HL-60 (cell line): ENCODE measurements around the gene TP73.

Experiments used
- DNase-seq, 2 experiments: peaks; one replicate each; pipeline ENCODE4 v3.0.0-alpha.2; 2010 to 2020; ENCODE audit warnings: low read depth in 1 of 2, low spot score in 1 of 2
- H3K27ac ChIP-seq: fragments of 250-450 bp; sonication (Bioruptor Pico); replicated peaks from 2 replicates; pipeline ENCODE4 v1.5.1; 2020; ENCODE audit warnings: mild to moderate bottlenecking, moderate library complexity
- H3K27me3 ChIP-seq: fragments of 250-450 bp; sonication (Bioruptor Pico); 2 replicates; pipeline ENCODE4 v1.5.1; 2021; ENCODE audit warnings: mild to moderate bottlenecking, moderate library complexity; ENCODE audit not compliant: insufficient read depth, poor library complexity, severe bottlenecking
- H3K4me3 ChIP-seq: replicated peaks from 2 replicates; pipeline ENCODE4 v1.5.1; 2011; ENCODE audit warnings: mild to moderate bottlenecking, control low read depth, low read length; ENCODE audit not compliant: insufficient read depth
- GABPA ChIP-seq: IDR thresholded peaks from 2 replicates; pipeline ENCODE4 v1.6.1; 2012; ENCODE audit warnings: low read depth
- POLR2AphosphoS5 ChIP-seq: IDR thresholded peaks from 2 replicates; pipeline ENCODE4 v1.6.1; 2012; ENCODE audit warnings: low read depth
- SPI1 ChIP-seq: IDR thresholded peaks from 2 replicates; pipeline ENCODE4 v1.6.1; 2012; ENCODE audit warnings: low read depth, mild to moderate bottlenecking, borderline replicate concordance
- TF ChIP-seq, protein P1 (sequence below): IDR thresholded peaks from one replicate; pipeline ENCODE4 v1.5.1; 2011; ENCODE audit warnings: low read length, control low read depth, inconsistent platforms; ENCODE audit not compliant: insufficient read depth
- TF ChIP-seq, protein P2 (sequence below): IDR thresholded peaks from 2 replicates; pipeline ENCODE4 v1.6.1; 2012; ENCODE audit warnings: low read depth; ENCODE audit not compliant: insufficient replicate concordance

The TP73 gene

DNA sequence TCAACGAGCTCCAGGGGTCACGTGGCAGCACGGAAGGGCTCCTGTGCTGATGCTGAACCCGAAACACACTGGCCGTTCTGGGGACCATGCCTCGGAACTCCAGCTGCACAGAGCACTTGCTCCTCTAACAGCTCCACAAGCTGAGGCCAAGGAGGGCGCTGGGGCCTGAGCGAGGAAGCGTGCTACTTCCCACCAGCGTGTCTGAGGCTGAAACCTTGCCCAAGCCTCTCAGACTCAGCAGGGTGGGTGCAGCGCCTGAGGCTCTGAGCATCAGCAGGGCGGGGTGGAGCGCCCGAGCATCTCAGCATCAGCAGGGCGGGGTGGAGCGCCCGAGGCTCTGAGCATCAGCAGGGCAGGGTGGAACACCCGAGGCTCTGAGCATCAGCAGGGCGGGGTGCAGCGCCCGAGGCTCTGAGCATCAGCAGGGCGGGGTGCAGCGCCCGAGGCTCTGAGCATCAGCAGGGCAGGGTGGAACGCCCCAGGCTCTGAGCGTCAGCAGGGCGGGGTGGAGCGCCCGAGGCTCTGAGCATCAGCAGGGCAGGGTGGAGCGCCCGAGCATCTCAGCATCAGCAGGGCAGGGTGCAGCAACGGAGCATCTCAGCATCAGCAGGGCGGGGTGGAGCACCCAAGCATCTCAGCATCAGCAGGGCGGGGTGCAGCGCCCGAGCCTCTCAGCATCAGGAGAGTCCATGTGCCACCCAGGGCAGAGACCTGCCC, 12.0 kb upstream of the TP73 start:
- no peak for DNase-seq

DNA sequence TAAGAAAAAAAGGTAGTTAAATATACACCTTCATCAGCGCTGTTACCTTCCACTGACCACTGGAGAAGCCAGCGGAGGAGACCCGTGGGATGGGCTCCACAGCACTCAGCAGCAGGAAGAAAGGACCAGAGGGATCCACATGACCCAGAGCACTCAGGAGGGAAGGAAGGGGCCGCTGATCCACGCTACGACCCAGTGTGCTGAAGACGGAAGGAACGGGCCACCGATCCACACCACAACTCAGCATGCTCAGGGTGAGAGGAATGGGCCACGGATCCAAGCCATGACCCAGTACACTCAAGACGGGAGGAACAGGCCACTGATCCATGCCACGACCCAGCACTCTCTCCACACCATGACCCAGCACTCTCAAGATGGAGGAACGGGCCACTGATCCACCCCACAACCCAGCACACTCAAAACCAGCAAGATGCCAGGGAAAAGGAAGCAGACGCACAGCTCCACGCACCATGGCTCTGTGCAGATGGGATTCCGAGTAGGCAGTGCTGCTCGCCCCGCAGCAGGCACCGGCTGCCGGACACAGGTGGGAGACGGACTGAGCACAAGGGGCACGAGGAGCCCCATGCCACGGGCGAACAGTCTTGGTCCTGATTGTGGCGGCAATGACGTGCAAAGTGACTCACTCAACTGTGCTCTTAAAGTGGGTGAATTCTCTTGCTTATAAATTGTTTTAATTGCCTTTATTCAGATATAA, 11.1 kb upstream of the TP73 start:
- no peak for DNase-seq
- no peak for TF ChIP-seq GABPA
- TF ChIP-seq, protein P1, sequence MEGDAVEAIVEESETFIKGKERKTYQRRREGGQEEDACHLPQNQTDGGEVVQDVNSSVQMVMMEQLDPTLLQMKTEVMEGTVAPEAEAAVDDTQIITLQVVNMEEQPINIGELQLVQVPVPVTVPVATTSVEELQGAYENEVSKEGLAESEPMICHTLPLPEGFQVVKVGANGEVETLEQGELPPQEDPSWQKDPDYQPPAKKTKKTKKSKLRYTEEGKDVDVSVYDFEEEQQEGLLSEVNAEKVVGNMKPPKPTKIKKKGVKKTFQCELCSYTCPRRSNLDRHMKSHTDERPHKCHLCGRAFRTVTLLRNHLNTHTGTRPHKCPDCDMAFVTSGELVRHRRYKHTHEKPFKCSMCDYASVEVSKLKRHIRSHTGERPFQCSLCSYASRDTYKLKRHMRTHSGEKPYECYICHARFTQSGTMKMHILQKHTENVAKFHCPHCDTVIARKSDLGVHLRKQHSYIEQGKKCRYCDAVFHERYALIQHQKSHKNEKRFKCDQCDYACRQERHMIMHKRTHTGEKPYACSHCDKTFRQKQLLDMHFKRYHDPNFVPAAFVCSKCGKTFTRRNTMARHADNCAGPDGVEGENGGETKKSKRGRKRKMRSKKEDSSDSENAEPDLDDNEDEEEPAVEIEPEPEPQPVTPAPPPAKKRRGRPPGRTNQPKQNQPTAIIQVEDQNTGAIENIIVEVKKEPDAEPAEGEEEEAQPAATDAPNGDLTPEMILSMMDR: no peak
- no peak for TF ChIP-seq SPI1
- TF ChIP-seq, protein P2, sequence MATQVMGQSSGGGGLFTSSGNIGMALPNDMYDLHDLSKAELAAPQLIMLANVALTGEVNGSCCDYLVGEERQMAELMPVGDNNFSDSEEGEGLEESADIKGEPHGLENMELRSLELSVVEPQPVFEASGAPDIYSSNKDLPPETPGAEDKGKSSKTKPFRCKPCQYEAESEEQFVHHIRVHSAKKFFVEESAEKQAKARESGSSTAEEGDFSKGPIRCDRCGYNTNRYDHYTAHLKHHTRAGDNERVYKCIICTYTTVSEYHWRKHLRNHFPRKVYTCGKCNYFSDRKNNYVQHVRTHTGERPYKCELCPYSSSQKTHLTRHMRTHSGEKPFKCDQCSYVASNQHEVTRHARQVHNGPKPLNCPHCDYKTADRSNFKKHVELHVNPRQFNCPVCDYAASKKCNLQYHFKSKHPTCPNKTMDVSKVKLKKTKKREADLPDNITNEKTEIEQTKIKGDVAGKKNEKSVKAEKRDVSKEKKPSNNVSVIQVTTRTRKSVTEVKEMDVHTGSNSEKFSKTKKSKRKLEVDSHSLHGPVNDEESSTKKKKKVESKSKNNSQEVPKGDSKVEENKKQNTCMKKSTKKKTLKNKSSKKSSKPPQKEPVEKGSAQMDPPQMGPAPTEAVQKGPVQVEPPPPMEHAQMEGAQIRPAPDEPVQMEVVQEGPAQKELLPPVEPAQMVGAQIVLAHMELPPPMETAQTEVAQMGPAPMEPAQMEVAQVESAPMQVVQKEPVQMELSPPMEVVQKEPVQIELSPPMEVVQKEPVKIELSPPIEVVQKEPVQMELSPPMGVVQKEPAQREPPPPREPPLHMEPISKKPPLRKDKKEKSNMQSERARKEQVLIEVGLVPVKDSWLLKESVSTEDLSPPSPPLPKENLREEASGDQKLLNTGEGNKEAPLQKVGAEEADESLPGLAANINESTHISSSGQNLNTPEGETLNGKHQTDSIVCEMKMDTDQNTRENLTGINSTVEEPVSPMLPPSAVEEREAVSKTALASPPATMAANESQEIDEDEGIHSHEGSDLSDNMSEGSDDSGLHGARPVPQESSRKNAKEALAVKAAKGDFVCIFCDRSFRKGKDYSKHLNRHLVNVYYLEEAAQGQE: no peak
- TF ChIP-seq POLR2AphosphoS5: no peak
- H3K27ac ChIP-seq: no peak overlapping the region
- no peak overlapping the region for H3K4me3 ChIP-seq
- no peaks in the 10 kb centered on the region for H3K27me3 ChIP-seq

More for the DNA sequence above, 12.0 kb upstream of the TP73 start:
- TF ChIP-seq, protein P1: no peak
- no peak for TF ChIP-seq SPI1
- TF ChIP-seq POLR2AphosphoS5: no peak
- no peak for TF ChIP-seq GABPA
- TF ChIP-seq, protein P2: no peak
- Histone ChIP-seq H3K27me3 (no peaks in the 10 kb centered on the region), H3K27ac (no peak overlapping the region), H3K4me3 (no peak overlapping the region)

DNA sequence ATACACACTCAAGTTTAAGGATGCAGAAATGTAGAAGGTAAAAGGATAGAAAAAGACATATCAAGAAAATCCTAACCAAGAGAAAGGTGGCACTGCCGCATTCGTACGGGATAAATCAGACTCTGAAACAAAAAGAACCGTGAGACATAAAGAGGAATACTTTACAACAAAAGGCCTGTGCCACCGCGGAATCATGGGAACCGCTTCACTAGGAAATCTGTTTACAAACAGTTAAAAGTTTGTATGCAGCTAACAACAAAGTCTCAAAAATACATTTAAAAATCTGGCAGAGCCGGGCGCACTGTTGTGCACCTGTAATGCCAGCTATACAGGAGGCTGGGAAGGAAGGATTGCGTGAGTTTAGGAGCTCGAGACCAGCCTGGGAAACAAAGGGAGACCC, 10.5 kb upstream of the TP73 start:
- no peak for DNase-seq
- Histone ChIP-seq H3K27me3 (no peaks in the 10 kb centered on the region), H3K27ac (no peak overlapping the region), H3K4me3 (no peak overlapping the region)
- TF ChIP-seq GABPA (no peak), SPI1 (no peak), POLR2AphosphoS5 (no peak)
- TF ChIP-seq, protein P1: no peak
- TF ChIP-seq, protein P2: no peak
